Effector memory CD8-positive, alpha-beta T cell (primary cell): Measurements from ENCODE around the gene PARL.
A peak's percentile ranks its signal among the peaks of the same experiment; 100 is the strongest.

Experiments
- ATAC-seq: fragments of 150-1000 bp; cut with Tn5 transposase; replicated peaks from 2 replicates; pipeline ENCODE4 v1.10.0; 2021; ENCODE audit warnings: mild to moderate bottlenecking, moderate library complexity
- DNase-seq, 3 experiments: peaks; one replicate each; pipeline ENCODE4 v3.0.0; 2021
- H3K27ac Mint-ChIP-seq, 2 donors: one replicate each; pipeline ENCODE4 v1.8.0; 2022; ENCODE audit warnings: mild to moderate bottlenecking in 2 of 2, mixed read lengths in 2 of 2, moderate library complexity in 2 of 2
- H3K27me3 Mint-ChIP-seq, 2 donors: one replicate each; pipeline ENCODE4 v1.8.0; 2022; ENCODE audit warnings: mixed read lengths in 2 of 2
- H3K36me3 Mint-ChIP-seq: one replicate; pipeline ENCODE4 v1.8.0; 2022; ENCODE audit warnings: mild to moderate bottlenecking, moderate library complexity, mixed read lengths; ENCODE audit not compliant: insufficient read depth
- H3K4me1 Mint-ChIP-seq, 2 donors: one replicate each; pipeline ENCODE4 v1.8.0; 2022; ENCODE audit warnings: low read depth in 2 of 2, mixed read lengths in 2 of 2
- H3K4me3 Mint-ChIP-seq, 2 donors: one replicate each; pipeline ENCODE4 v1.8.0; 2022; ENCODE audit warnings: mild to moderate bottlenecking in 2 of 2, mixed read lengths in 2 of 2, moderate library complexity in 2 of 2
- H3K9me3 Mint-ChIP-seq, 2 donors: one replicate each; pipeline ENCODE4 v1.8.0; 2022; ENCODE audit warnings: mixed read lengths in 2 of 2

PARL gene

GRCh38 chr3:183826448-183827250 is 58.0 kb downstream of the PARL start:
- H3K4me3 Mint-ChIP-seq = peak overlapping the region; percentile 69 to 70
- H3K9me3 Mint-ChIP-seq = no peaks in the 10 kb centered on the region
- H3K4me1 Mint-ChIP-seq = peaks cover 8 to 11% of the 10 kb centered on the region in 2 donors
- no peak for ATAC-seq
- peaks cover 25% of the 10 kb centered on the region for H3K36me3 Mint-ChIP-seq
- no peaks in the 10 kb centered on the region for H3K27me3 Mint-ChIP-seq
- peak overlapping the region in 1 of 2 donors; percentile 25 for H3K27ac Mint-ChIP-seq
- DNase-seq = no peak

- Mint-ChIP-seq H3K36me3 (peaks cover 18% of the 10 kb centered on the region), H3K9me3 (no peaks in the 10 kb centered on the region), H3K27me3 (no peaks in the 10 kb centered on the region), H3K4me3 (peak within 1 kb of the TSS; percentile 72 to 85), H3K4me1 (peaks cover 8 to 11% of the 10 kb centered on the region in 2 donors), H3K27ac (peak within 1 kb of the TSS in 1 of 2 donors; percentile 81)
- ATAC-seq (peak; percentile 77), DNase-seq (peak in 2 of 3 experiments; percentile 27 to 30)
Measured at GRCh38 chr3:183825456-183826161, 59.1 kb downstream of the PARL start, which contains the start of gene MAP6D1. Gene MAP6D1, minus strand, starts transcription at chr3:183825577. Its CDS starts 30 bp downstream, at chr3:183825547.

- ATAC-seq = peak; percentile 40
- peak overlapping the region in 1 of 2 donors; percentile 81 for H3K27ac Mint-ChIP-seq
Measured at GRCh38 chr3:183824761-183825455, 59.8 kb downstream of the PARL start.

GRCh38 chr3:183823963-183824362 is 60.7 kb downstream of the PARL start:
- Mint-ChIP-seq H3K9me3 (no peaks in the 10 kb centered on the region), H3K27me3 (no peaks in the 10 kb centered on the region), H3K36me3 (peaks cover 8% of the 10 kb centered on the region), H3K27ac (peak overlapping the region in 1 of 2 donors; percentile 81), H3K4me1 (peaks cover 8 to 11% of the 10 kb centered on the region in 2 donors), H3K4me3 (peak overlapping the region; percentile 72 to 85)
- ATAC-seq (no peak), DNase-seq (no peak)

More at GRCh38 chr3:183824761-183825455, 59.8 kb downstream of the PARL start:
- Mint-ChIP-seq H3K9me3 (no peaks in the 10 kb centered on the region), H3K36me3 (peaks cover 12% of the 10 kb centered on the region), H3K27me3 (no peaks in the 10 kb centered on the region), H3K4me3 (peak overlapping the region; percentile 72 to 85), H3K4me1 (peaks cover 8 to 11% of the 10 kb centered on the region in 2 donors)
- DNase-seq = no peak

GRCh38 chr3:183822631-183823030 is 62.0 kb downstream of the PARL start:
- Mint-ChIP-seq H3K27me3 (no peaks in the 10 kb centered on the region), H3K27ac (no peak overlapping the region), H3K4me3 (no peak overlapping the region), H3K9me3 (no peaks in the 10 kb centered on the region), H3K36me3 (peaks cover 7% of the 10 kb centered on the region), H3K4me1 (peaks cover 8 to 11% of the 10 kb centered on the region in 2 donors)
- DNase-seq (no peak), ATAC-seq (no peak)

- Mint-ChIP-seq H3K4me3 (no peak overlapping the region), H3K36me3 (no peaks in the 10 kb centered on the region), H3K9me3 (no peaks in the 10 kb centered on the region), H3K4me1 (peaks cover 12 to 29% of the 10 kb centered on the region in 2 donors), H3K27me3 (no peaks in the 10 kb centered on the region), H3K27ac (no peak overlapping the region)
- no peak for DNase-seq
- no peak for ATAC-seq
Measured at GRCh38 chr3:183819831-183820230, 64.8 kb downstream of the PARL start.

- Mint-ChIP-seq H3K4me3 (no peak overlapping the region), H3K36me3 (peaks cover 3% of the 10 kb centered on the region), H3K27me3 (no peaks in the 10 kb centered on the region), H3K4me1 (peaks cover 6 to 26% of the 10 kb centered on the region in 2 donors), H3K9me3 (no peaks in the 10 kb centered on the region), H3K27ac (no peak overlapping the region)
- no peak for ATAC-seq
- DNase-seq = no peak
Measured at GRCh38 chr3:183818706-183819624, 65.7 kb downstream of the PARL start.

- H3K9me3 Mint-ChIP-seq = no peaks in the 10 kb centered on the region
- DNase-seq (no peak), ATAC-seq (no peak)
- H3K4me1 Mint-ChIP-seq = peaks cover 4 to 24% of the 10 kb centered on the region in 2 donors
- H3K27ac Mint-ChIP-seq = no peak overlapping the region
- peaks cover 3% of the 10 kb centered on the region for H3K36me3 Mint-ChIP-seq
- H3K27me3 Mint-ChIP-seq = no peaks in the 10 kb centered on the region
- no peak overlapping the region for H3K4me3 Mint-ChIP-seq
Measured at GRCh38 chr3:183818041-183818620, 66.5 kb downstream of the PARL start.

- Mint-ChIP-seq H3K27ac (no peak overlapping the region), H3K9me3 (no peaks in the 10 kb centered on the region)
Measured at GRCh38 chr3:183817639-183818038, 67.0 kb downstream of the PARL start.

GRCh38 chr3:183816681-183817510 is 67.8 kb downstream of the PARL start:
- H3K27me3 Mint-ChIP-seq = no peaks in the 10 kb centered on the region
- H3K27ac Mint-ChIP-seq = peak overlapping the region; percentile 89 to 97
- DNase-seq (no peak), ATAC-seq (no peak)
- peaks cover 3% of the 10 kb centered on the region for H3K36me3 Mint-ChIP-seq
- no peaks in the 10 kb centered on the region for H3K9me3 Mint-ChIP-seq
- no peak overlapping the region for H3K4me3 Mint-ChIP-seq
- peaks cover 4 to 23% of the 10 kb centered on the region in 2 donors for H3K4me1 Mint-ChIP-seq

More at GRCh38 chr3:183817639-183818038, 67.0 kb downstream of the PARL start:
- DNase-seq = no peak
- H3K4me1 Mint-ChIP-seq = peaks cover 4 to 24% of the 10 kb centered on the region in 2 donors
- no peak for ATAC-seq
- no peak overlapping the region for H3K4me3 Mint-ChIP-seq
- peaks cover 3% of the 10 kb centered on the region for H3K36me3 Mint-ChIP-seq
- no peaks in the 10 kb centered on the region for H3K27me3 Mint-ChIP-seq

- ATAC-seq (peak; percentile 18), DNase-seq (no peak)
- no peaks in the 10 kb centered on the region for H3K27me3 Mint-ChIP-seq
- H3K4me1 Mint-ChIP-seq = peaks cover 4 to 23% of the 10 kb centered on the region in 2 donors
- peak overlapping the region; percentile 41 to 65 for H3K4me3 Mint-ChIP-seq
- no peaks in the 10 kb centered on the region for H3K9me3 Mint-ChIP-seq
- H3K27ac Mint-ChIP-seq = peak overlapping the region; percentile 89 to 97
- H3K36me3 Mint-ChIP-seq = peaks cover 3% of the 10 kb centered on the region
Measured at GRCh38 chr3:183815951-183816475, 68.7 kb downstream of the PARL start.
